Motor neuron (in vitro differentiated cells): ENCODE results near the gene PROSER2. TPM values are rescaled to one million over a fixed set of nuclear protein-coding genes. Genes with fewer than 3 reads are reported as not detected.
A peak's percentile ranks its signal among the peaks of the same experiment; 100 is the strongest.
"Not testable (repeated sequence)": the region's sequence is repeated elsewhere in the genome, so short reads cannot be mapped to it uniquely, and the experiment has no call there.

Source experiments
- ATAC-seq, 8 experiments: fragments of 200-7000 bp; cut with Tn5 transposase; replicated peaks in 6 of 8; 2 replicates each; pipeline ENCODE4 v1.8.0; 2021; ENCODE audit warnings: mild to moderate bottlenecking in 8 of 8, moderate library complexity in 8 of 8
- H3K27ac ChIP-seq, 2 donors: fragments of 250-450 bp; sonication (Bioruptor Pico); 2 replicates each; pipeline ENCODE4 v1.9.0; 2021; ENCODE audit warnings: antibody characterized with exemption in 2 of 2, mild to moderate bottlenecking in 2 of 2, moderate library complexity in 1 of 2
- H3K4me1 ChIP-seq, 2 donors: fragments of 250-450 bp; sonication (Bioruptor Pico); replicated peaks in 1 of 2; 2 replicates each; pipeline ENCODE4 v1.6.1; 2021; ENCODE audit warnings: antibody characterized with exemption in 2 of 2, mild to moderate bottlenecking in 2 of 2, moderate library complexity in 1 of 2
- H3K4me3 ChIP-seq, 5 donors: fragments of 250-450 bp; sonication (Bioruptor Pico); 2 replicates each; pipeline ENCODE4 v1.9.0; 2021; ENCODE audit warnings: antibody characterized with exemption in 5 of 5, mild to moderate bottlenecking in 5 of 5, moderate library complexity in 4 of 5
- WGBS, 10 experiments: fragments of 450-650 bp; shearing (Covaris generic); methylation state at CpG; one replicate each; pipeline ENCODE4 v1.0.0; 2022; 5-methylcytosine and 5-hydroxymethylcytosine counted together
- in situ Hi-C, 9 experiments: fragments of 400-800 bp; cut with MboI; loops; one replicate each; pipeline ENCODE4 v1.15.0; 2021; ENCODE audit warnings: low sequenced_read_pairs in 9 of 9, low pct_unique_long_range_greater_than_20kb in 2 of 9; ENCODE audit not compliant: unreplicated experiment in 9 of 9
- total RNA-seq, 8 experiments: library from RNA; unstranded; fragments of 300-600 nt; gene quantifications; 2 replicates each; pipeline versions ENCODE4 v1.2.3 to v1.2.4, GENCODE V29; 2022

Gene PROSER2
- total RNA-seq, 8 experiments from 2014 or later = 0.71 to 5.8 (median 1.1) TPM; not detected in 1

DNA sequence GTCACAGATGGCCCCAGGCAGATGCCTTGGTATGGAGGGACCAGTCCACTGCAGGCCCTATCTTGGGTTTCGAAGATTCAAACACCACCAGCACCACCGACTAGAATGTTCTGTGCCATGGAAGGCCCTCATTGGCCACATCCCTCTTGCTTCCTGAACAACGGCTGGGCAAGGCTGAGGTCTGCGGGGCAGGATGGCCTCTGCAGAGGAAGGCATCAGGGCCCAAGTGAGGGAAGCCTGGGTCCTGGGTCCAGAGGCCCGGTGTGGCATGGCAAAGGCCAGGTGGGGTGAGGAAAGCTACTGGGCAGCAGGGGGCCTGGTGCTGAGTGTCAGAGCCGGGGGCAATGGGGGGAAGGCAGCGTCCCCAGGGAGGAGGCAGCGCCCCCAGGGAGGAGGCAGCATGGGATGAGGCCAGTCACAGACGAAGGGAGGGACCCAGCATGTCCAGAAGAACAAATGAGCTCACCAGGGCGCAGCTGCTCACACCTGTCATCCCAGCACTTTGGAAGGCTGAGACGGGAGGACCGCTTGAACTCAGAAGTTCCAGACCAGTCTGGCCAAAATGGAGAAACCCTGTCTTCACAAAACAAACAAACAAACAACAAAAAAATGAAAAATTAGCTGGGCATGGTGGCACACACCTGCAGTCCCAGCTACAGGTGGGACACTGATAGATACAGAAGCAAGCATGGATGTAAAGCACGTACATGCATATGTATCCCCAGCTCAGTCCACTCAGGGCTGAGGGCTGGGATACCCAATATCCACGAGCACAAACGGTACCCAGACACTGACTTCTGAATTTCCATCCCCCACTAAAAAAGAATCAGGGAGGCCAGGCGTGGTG is 64.4 kb downstream of the PROSER2 start:
- in situ Hi-C loops = no loop called here
- peak in 2 of 8 experiments; percentile 28 to 34 for ATAC-seq
- Histone ChIP-seq H3K4me1 (no peaks in the 10 kb centered on the region), H3K4me3 (no peak overlapping the region), H3K27ac (no peak overlapping the region)
- WGBS, 10 experiments = 60 to 96% (median 87%) methylated on average over 2 to 5 of the region's 16 CpGs; no CpG with 5 or more reads in 4 of the 10 experiments

DNA sequence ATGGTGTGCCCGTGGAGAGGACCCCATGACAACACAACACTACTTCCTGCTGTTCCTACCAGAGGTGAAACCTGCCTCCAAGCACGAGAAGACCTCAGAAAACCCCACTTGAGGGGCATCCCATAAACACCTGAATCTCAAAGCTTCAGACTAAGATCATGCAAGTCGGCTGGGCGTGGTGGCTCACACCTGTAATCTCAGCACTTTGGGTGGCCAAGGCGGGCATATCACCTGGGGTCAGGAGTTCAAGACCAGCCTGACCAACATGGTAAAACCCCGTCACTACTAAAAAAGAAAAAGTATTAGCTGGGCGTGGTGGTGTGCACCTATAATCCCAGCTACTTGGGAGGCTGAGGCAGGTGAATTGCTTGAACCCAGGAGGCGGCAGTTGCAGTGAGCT is 66.1 kb downstream of the PROSER2 start:
- WGBS, 10 experiments = 50 to 88% (median 72%) methylated on average over 2 to 8 of the region's 8 CpGs; no CpG with 5 or more reads in 3 of the 10 experiments
- H3K27ac ChIP-seq, ATAC-seq, H3K4me3 ChIP-seq, H3K4me1 ChIP-seq, in situ Hi-C loops: not testable (repeated sequence)

DNA sequence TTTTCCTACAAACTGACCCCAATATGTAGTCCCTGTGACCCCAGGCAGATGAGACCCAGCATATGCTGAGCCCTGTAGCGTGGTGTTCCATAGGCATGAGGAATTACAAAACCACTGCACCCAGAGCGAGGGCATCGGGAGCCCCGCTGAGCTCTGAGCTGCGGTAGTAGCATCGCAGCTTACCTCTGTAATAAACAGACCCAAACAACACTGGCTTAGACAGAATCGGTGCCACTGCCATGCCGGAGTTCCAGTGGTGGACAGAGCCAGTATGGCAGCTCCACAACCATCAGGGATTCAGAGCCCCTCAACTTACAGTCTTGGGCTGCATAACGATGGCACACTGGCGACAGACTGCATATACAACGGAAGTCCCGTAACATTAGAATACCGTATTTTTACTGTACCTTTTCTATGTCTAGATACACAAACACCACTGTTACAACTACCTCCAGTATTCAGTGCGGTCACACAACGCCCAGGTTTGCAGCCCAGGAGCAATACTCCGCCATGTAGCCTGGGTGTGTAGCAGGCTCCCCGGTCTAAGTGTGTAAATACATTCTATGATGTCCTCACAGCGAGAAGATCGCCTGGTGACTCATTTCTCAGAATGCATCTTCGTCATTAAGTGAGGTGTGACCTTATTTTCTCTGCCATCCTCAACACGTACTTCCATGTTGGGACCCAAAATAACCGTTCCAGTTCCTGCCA is 68.8 kb downstream of the PROSER2 start:
- in situ Hi-C loops = no loop called here
- no peak for ATAC-seq
- no peaks in the 10 kb centered on the region for H3K4me1 ChIP-seq
- no peak overlapping the region for H3K4me3 ChIP-seq
- no peak overlapping the region for H3K27ac ChIP-seq
- WGBS, 10 experiments = 71 to 100% (median 94%) methylated on average over 1 to 17 of the region's 22 CpGs

DNA sequence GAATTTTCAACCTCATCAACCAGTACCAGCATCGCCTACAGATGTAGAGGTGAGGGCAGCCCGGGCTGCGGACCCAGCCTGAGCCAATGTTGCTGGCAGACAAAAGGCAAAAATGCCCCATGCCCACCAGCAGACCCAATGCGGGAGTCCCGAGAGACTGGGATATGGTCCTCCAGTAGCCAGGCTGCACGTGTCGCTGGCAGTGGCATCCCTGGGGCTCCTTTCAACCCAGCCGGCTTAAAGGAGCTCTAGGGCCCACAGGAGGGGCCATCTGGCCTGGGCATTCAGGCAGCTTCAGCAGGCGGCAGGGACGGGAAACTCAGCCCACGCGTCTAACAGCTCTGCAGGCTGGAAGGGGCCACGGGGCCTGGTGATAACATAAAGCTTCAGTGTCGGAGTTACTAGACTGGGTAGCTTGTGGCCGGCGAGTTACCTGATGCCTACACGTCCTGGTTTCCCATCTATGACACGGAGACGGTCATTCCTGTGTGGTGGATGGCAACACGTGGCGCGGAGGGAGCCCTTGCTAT is 70.7 kb downstream of the PROSER2 start:
- ATAC-seq = peak in 2 of 8 experiments; percentile 28 to 78
- Histone ChIP-seq H3K4me1 (peaks cover 0 to 4% of the 10 kb centered on the region in 2 donors), H3K4me3 (no peak overlapping the region), H3K27ac (no peak overlapping the region)
- WGBS, 10 experiments = 70 to 100% (median 87%) methylated on average over 2 to 5 of the region's 22 CpGs; no CpG with 5 or more reads in 4 of the 10 experiments
- in situ Hi-C loops = no loop called here

DNA sequence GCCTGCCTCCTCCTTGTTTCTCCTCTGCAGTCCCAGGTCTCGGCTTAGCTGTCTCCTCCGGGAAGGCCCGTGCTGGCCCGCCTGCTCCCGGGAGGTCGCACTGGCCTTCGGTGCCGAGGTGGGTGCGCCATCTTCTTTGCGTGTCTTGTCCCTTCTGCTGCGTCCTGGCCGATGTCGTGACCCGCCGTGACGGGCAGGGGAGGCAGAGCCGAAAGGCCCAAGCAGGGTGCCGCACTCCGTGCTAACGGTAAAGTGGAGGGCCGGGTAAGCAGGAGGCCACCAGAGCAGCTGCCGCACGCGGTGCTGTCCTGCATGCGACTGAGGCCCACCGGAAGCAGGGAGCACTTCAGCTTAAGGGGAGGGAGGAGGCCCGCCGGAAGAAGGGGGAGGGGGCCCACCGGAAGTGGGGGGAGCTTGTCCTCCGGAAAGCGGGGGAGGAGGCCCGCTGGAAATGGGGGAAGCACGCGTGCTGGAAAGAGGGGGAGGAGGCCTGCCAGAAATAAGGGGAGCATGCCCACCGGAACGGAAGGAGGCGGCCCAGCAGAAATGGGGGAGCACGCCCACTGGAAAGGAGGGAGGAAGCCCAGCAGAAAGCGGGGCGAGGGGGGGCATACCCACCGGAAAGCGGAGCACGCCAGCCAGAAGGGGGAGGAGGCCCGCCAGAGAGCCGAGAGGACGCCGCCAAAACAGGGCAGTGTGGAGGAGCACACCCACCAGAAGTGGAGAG is 71.4 kb downstream of the PROSER2 start:
- WGBS, 10 experiments = 94 to 100% methylated on average over 7 to 17 of the region's 47 CpGs; no CpG with 5 or more reads in 8 of the 10 experiments

DNA sequence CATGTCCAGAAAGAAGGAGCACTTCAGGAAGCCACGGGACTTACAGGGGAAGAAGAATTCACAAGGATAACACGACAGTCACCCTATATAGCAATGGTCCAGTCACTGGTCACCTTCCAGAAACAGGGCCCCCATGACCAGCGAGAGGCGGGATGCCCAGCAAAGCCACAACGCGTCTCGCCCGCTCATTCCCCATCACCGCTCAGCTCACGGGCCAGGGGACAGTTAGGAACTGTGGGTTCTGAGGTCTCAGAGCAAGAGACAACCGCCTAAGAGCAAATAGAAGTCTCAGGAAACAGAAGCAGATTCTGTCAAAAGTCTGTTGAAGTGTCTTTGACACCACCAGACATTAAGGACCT is 71.9 kb downstream of the PROSER2 start:
- ATAC-seq = no peak
- 67 to 100% (median 98%) methylated on average over 2 to 5 of the region's 11 CpGs; no CpG with 5 or more reads in 6 of the 10 experiments for WGBS, 10 experiments
- Histone ChIP-seq H3K4me1 (peaks cover 0 to 4% of the 10 kb centered on the region in 2 donors), H3K27ac (no peak overlapping the region), H3K4me3 (no peak overlapping the region)
- in situ Hi-C loops = no loop called here

More for the DNA sequence above, 71.4 kb downstream of the PROSER2 start:
- no peak for ATAC-seq
- in situ Hi-C loops = no loop called here
- no peak overlapping the region for H3K27ac ChIP-seq
- H3K4me3 ChIP-seq = no peak overlapping the region
- peaks cover 0 to 4% of the 10 kb centered on the region in 2 donors for H3K4me1 ChIP-seq

DNA sequence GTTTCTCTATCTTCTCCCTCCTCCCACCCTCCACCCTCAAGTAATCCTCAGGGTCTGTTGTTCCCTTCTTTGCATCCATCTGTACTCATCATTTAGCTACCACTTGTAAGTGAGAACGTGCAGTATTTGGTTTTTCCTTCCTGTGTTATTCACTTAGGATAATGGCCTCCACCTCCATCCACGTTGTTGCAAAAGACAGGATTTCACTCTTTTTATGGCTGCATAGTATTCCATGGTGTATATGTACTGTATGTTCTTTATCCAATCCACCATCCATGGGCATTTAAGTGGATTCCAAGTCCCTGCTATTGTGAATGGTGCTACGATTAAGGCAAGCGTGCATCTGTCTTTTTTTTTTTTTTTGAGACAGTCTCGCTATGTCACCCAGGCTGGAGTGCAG is 72.4 kb downstream of the PROSER2 start:
- WGBS, 10 experiments = 38 to 100% (median 80%) methylated on average over 1 to 5 of the region's 5 CpGs; no CpG with 5 or more reads in 1 of the 10 experiments
- Histone ChIP-seq H3K4me1 (peaks cover 0 to 4% of the 10 kb centered on the region in 2 donors), H3K4me3 (no peak overlapping the region), H3K27ac (no peak overlapping the region)
- in situ Hi-C loops = no loop called here
- no peak for ATAC-seq

DNA sequence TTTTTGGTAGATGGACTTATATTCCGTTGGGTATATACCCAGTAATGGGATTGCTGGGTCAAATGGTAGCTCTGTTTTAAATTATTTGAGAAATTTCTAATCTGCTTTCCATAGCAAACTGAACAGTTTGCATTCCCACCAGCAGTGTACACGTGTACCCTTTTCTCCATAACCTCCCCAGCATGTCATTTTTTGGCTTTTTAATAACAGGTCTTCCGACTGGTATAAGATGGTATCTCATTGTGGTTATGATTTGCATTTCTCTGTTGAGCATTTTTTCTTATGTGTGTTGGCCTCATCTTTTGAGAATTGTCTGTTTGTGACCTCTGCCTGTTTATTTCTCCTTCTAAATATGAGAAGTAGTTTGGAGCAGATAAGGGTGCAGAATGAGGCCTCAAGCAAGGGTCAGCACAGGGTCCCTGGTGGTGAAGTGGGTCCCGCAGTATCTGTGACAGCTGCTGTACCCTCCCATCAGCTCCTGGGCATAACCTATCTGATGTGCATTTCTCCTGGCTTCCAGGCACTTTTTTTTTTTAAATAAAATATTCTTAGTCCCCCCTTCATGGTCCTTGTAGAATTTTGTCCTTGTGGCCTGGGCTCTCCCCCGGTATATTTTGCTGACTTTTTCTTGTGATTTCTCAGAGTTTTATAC is 73.5 kb downstream of the PROSER2 start:
- H3K4me3 ChIP-seq = no peak overlapping the region
- WGBS, 10 experiments = 52 to 100% (median 82%) methylated on average over 1 to 5 of the region's 5 CpGs; no CpG with 5 or more reads in 1 of the 10 experiments
- peaks cover 0 to 5% of the 10 kb centered on the region in 2 donors for H3K4me1 ChIP-seq
- in situ Hi-C loops = no loop called here
- no peak for ATAC-seq
- H3K27ac ChIP-seq = no peak overlapping the region

DNA sequence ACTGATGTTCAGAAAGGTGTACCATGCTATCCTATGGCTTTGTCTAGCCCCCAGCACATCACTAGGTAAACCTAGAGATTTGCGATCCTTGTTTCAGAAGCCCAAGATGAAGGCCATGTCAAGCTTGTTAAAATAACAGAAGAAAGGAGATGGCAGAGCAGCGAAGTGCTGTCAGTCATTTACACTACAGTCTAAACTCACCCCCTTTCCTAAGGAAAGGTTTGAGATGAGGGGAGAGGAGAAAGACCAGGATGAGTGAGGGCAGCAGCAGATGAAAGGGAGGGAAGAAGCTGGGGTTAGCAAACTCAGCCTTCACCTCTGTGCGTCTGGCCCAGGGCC is 74.8 kb downstream of the PROSER2 start:
- in situ Hi-C loops = no loop called here
- peaks cover 0 to 8% of the 10 kb centered on the region in 2 donors for H3K4me1 ChIP-seq
- H3K27ac ChIP-seq = no peak overlapping the region
- no peak overlapping the region for H3K4me3 ChIP-seq
- 30 to 95% (median 69%) methylated on average over 2 to 3 of the region's 3 CpGs; no CpG with 5 or more reads in 2 of the 10 experiments for WGBS, 10 experiments
- ATAC-seq = no peak

DNA sequence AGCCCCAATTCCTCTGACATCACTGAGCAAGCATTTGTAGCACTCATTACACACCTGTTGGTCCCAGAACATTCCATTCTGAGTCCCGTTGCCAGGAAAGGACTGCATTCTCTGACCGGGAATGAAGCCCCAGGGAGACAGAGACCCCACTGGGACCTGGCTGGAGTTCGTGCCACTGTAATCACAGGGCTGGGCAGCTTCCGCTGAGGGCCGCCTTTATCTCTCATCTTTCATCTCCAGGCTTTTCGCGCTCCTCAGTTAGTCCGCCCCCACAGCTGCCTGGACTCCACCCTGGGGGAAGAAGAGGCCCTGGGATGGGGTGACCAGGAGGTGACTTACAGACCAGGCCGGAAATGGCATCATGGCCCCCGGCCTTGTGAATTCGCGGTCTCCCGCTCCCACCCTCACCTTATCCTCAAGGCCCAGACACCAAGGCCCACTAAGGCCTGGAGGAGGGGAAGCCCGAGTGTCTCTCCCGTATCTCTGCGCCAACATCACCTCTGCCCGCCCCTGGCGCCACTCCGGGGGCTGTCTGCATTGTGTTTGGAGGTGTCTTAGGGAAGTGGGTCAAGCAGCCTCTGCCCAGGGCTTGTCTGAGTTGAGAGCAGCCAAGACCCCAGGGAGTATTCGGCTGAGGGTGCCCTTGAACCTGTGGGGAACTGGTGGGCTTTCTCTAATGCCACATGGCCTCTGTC is 75.4 kb downstream of the PROSER2 start:
- no peak overlapping the region for H3K4me3 ChIP-seq
- peaks cover 0 to 8% of the 10 kb centered on the region in 2 donors for H3K4me1 ChIP-seq
- H3K27ac ChIP-seq = no peak overlapping the region
- ATAC-seq = peak in 5 of 8 experiments; percentile 12 to 65 (median 23)
- 60 to 93% (median 83%) methylated on average over 1 to 3 of the region's 20 CpGs; no CpG with 5 or more reads in 6 of the 10 experiments for WGBS, 10 experiments
- in situ Hi-C loops = no loop called here

DNA sequence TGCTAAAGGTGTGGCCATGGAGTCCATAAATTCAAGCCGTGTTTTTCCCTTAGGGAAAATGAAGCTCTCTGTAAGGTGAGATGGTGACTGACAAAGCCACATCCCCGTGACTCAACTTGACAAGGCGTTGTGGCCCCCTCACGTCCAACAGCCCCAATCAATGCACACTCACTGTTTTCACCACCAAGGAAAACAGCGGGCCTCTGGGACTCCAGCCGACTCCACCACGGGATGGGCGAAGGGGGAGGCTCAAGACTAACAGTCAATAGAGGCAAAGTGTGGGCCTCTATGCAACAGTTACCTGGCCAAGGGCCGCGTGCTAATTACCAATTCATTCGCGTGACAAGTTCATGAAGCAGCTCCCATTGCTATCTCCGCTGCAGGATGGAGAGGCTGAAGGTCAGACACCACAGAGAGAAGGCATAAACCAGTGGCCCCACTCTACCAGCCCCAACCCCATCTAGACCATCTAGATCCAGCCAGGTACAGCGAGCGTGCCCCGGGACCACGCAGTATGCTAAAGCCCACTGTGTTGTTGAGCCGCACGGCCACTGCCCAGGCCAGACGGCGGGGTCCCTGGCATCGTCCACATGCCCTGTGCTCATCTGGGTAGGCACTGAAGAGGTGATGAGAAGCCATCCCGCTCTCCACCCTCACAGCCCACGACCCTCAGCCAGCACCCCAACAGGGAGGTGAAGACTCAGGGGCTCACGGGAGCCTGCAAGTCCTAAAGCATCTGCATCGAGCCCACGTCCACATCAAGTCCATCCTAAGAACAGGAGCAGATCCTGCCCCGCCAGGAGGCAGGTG is 76.1 kb downstream of the PROSER2 start:
- WGBS, 10 experiments = 83 to 100% (median 95%) methylated on average over 1 to 12 of the region's 28 CpGs; no CpG with 5 or more reads in 3 of the 10 experiments
- ATAC-seq = no peak
- Histone ChIP-seq H3K27ac (no peak overlapping the region), H3K4me1 (peaks cover 0 to 8% of the 10 kb centered on the region in 2 donors), H3K4me3 (no peak overlapping the region)
- in situ Hi-C loops = no loop called here
